Endothelial cell of umbilical vein (primary cell): ENCODE data around the gene BTBD17.

Experiments used
- CTCF ChIP-seq, 2 donors: IDR thresholded peaks; 1 replicate in 1 of 2; 2 replicates in 1 of 2; pipeline ENCODE4 v1.5.1; 2011; ENCODE audit warnings: low read length in 2 of 2, mild to moderate bottlenecking in 2 of 2, moderate library complexity in 2 of 2, control low read depth in 1 of 2, inconsistent platforms in 1 of 2, low read depth in 1 of 2; ENCODE audit not compliant: insufficient read depth in 1 of 2; ENCODE audit errors: extremely low read depth in 1 of 2
- FOS ChIP-seq: IDR thresholded peaks from 2 replicates; pipeline ENCODE4 v1.6.1; 2011; ENCODE audit warnings: mild to moderate bottlenecking, low read length, moderate library complexity, borderline replicate concordance; ENCODE audit not compliant: insufficient read depth
- GATA2 ChIP-seq: IDR thresholded peaks from 2 replicates; pipeline ENCODE4 v1.7.0; 2011; ENCODE audit warnings: low read depth, mild to moderate bottlenecking, moderate library complexity, mixed read lengths, low read length; ENCODE audit not compliant: insufficient read length, insufficient read depth
- MYC ChIP-seq: IDR thresholded peaks from one replicate; pipeline ENCODE4 v1.6.1; 2011; ENCODE audit warnings: mild to moderate bottlenecking, low read depth, low read length
- POLR2A ChIP-seq: IDR thresholded peaks from 2 replicates; pipeline ENCODE4 v1.6.1; 2012; ENCODE audit warnings: low read depth, mild to moderate bottlenecking, control low read depth, low read length
- POLR2AphosphoS5 ChIP-seq: IDR thresholded peaks from 2 replicates; pipeline ENCODE4 v1.6.1; 2012; ENCODE audit warnings: low read depth, mild to moderate bottlenecking, control low read depth, low read length, moderate library complexity; ENCODE audit not compliant: insufficient read depth

- TF ChIP-seq CTCF (IDR thresholded peaks at IDR 0.05; ENCODE audit: extremely low read depth in 1 of 2, insufficient read depth in 1 of 2, low read depth in 1 of 2, low read length in 2 of 2) (no peak), GATA2 (no peak), POLR2A (no peak), MYC (no peak), POLR2AphosphoS5 (no peak), FOS (no peak)
Observed at GRCh38 chr17:74404218-74404617, 42.5 kb upstream of the BTBD17 start.
